Measurements from ENCODE around the gene AGO3. TPM values are rescaled to one million over a fixed set of nuclear protein-coding genes. Genes with fewer than 3 reads are reported as not detected.

Gene AGO3
- total and polyA plus RNA-seq, 4 donors, result 3.0 to 19.5 (median 7.1) TPM

DNA sequence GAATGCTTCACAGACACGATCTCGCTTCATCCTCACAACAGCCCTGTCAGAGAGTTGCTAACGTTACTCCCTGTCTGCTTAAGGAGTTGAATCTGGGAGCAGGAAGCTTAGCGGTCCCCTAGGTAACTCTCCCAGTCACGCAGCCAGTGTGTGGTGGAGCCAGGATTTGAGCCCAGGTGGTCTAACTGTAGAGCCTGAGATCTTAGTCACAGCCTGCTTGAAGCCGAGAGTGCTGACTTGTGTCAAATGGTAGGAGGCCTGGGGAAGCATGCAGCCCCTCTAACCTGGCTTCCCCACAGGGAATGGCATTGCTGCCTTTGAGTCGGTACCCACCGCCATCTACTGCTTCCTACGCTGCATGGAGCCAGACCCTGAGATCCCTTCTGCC lies 161.9 kb downstream of the AGO3 start:
- Histone ChIP-seq H3K4me3 (ENCODE audit: low read depth in 1 of 3, low read length in 3 of 3) (no peak overlapping the region), H3K9me3 (ENCODE audit: control insufficient read depth in 4 of 4, low read length in 3 of 4) (no peaks in the 10 kb centered on the region), H3K4me1 (ENCODE audit: control insufficient read depth in 4 of 4, insufficient read depth in 4 of 4, low read length in 3 of 4) (peaks cover 6 to 15% (median 11%) of the 10 kb centered on the region in 4 donors), H3K27ac (ENCODE audit: low read depth in 1 of 2, low read length in 2 of 2) (no peak overlapping the region), H3K36me3 (ENCODE audit: control insufficient read depth in 4 of 4, insufficient read depth in 3 of 4, low read depth in 1 of 4, low read length in 3 of 4) (peaks cover 7 to 43% (median 23%) of the 10 kb centered on the region in 4 donors), H3K9ac (ENCODE audit: low read depth in 1 of 2, low read length in 2 of 2) (no peak overlapping the region), H3K27me3 (ENCODE audit: control insufficient read depth in 4 of 4, insufficient read depth in 4 of 4, low read length in 3 of 4) (no peaks in the 10 kb centered on the region)
- TF ChIP-seq NR2F2 (IDR thresholded peaks at IDR 0.05) (no peak), RAD21 (IDR thresholded peaks at IDR 0.05) (no peak), YY1 (IDR thresholded peaks at IDR 0.05) (no peak), TAF1 (conservative IDR thresholded peaks at IDR 0.05) (no peak), RXRA (IDR thresholded peaks at IDR 0.05) (no peak), FOXA1 (IDR thresholded peaks at IDR 0.05) (no peak), HNF4A (conservative IDR thresholded peaks at IDR 0.05) (no peak), FOXA2 (IDR thresholded peaks at IDR 0.05) (no peak), SP1 (IDR thresholded peaks at IDR 0.05) (no peak), HNF4G (IDR thresholded peaks at IDR 0.05) (no peak), GABPA (IDR thresholded peaks at IDR 0.05 in 1 of 2, conservative IDR thresholded peaks at IDR 0.05 in 1 of 2) (no peak), JUND (IDR thresholded peaks at IDR 0.05) (no peak)
- TF ChIP-seq, protein P1, sequence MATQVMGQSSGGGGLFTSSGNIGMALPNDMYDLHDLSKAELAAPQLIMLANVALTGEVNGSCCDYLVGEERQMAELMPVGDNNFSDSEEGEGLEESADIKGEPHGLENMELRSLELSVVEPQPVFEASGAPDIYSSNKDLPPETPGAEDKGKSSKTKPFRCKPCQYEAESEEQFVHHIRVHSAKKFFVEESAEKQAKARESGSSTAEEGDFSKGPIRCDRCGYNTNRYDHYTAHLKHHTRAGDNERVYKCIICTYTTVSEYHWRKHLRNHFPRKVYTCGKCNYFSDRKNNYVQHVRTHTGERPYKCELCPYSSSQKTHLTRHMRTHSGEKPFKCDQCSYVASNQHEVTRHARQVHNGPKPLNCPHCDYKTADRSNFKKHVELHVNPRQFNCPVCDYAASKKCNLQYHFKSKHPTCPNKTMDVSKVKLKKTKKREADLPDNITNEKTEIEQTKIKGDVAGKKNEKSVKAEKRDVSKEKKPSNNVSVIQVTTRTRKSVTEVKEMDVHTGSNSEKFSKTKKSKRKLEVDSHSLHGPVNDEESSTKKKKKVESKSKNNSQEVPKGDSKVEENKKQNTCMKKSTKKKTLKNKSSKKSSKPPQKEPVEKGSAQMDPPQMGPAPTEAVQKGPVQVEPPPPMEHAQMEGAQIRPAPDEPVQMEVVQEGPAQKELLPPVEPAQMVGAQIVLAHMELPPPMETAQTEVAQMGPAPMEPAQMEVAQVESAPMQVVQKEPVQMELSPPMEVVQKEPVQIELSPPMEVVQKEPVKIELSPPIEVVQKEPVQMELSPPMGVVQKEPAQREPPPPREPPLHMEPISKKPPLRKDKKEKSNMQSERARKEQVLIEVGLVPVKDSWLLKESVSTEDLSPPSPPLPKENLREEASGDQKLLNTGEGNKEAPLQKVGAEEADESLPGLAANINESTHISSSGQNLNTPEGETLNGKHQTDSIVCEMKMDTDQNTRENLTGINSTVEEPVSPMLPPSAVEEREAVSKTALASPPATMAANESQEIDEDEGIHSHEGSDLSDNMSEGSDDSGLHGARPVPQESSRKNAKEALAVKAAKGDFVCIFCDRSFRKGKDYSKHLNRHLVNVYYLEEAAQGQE (IDR thresholded peaks at IDR 0.05), result no peak
- TF ChIP-seq, protein P2, sequence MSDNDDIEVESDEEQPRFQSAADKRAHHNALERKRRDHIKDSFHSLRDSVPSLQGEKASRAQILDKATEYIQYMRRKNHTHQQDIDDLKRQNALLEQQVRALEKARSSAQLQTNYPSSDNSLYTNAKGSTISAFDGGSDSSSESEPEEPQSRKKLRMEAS (IDR thresholded peaks at IDR 0.05), result no peak
- TF ChIP-seq, protein P3, sequence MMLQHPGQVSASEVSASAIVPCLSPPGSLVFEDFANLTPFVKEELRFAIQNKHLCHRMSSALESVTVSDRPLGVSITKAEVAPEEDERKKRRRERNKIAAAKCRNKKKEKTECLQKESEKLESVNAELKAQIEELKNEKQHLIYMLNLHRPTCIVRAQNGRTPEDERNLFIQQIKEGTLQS (IDR thresholded peaks at IDR 0.05), result no peak
- TF ChIP-seq, protein P4, sequence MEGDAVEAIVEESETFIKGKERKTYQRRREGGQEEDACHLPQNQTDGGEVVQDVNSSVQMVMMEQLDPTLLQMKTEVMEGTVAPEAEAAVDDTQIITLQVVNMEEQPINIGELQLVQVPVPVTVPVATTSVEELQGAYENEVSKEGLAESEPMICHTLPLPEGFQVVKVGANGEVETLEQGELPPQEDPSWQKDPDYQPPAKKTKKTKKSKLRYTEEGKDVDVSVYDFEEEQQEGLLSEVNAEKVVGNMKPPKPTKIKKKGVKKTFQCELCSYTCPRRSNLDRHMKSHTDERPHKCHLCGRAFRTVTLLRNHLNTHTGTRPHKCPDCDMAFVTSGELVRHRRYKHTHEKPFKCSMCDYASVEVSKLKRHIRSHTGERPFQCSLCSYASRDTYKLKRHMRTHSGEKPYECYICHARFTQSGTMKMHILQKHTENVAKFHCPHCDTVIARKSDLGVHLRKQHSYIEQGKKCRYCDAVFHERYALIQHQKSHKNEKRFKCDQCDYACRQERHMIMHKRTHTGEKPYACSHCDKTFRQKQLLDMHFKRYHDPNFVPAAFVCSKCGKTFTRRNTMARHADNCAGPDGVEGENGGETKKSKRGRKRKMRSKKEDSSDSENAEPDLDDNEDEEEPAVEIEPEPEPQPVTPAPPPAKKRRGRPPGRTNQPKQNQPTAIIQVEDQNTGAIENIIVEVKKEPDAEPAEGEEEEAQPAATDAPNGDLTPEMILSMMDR (IDR thresholded peaks at IDR 0.05; ENCODE audit: low read depth, low read length, missing input control), result no peak
- TF ChIP-seq, protein P5, sequence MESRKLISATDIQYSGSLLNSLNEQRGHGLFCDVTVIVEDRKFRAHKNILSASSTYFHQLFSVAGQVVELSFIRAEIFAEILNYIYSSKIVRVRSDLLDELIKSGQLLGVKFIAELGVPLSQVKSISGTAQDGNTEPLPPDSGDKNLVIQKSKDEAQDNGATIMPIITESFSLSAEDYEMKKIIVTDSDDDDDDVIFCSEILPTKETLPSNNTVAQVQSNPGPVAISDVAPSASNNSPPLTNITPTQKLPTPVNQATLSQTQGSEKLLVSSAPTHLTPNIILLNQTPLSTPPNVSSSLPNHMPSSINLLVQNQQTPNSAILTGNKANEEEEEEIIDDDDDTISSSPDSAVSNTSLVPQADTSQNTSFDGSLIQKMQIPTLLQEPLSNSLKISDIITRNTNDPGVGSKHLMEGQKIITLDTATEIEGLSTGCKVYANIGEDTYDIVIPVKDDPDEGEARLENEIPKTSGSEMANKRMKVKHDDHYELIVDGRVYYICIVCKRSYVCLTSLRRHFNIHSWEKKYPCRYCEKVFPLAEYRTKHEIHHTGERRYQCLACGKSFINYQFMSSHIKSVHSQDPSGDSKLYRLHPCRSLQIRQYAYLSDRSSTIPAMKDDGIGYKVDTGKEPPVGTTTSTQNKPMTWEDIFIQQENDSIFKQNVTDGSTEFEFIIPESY (IDR thresholded peaks at IDR 0.05), result no peak
- 94% methylated on average over 9 of the region's 9 CpGs for WGBS
- DNase-seq (ENCODE audit: low spot score), result no peak

Data from liver (tissue), 9 donors.